Type B pancreatic cell (in vitro differentiated cells): ENCODE data around the gene ATP8A2. TPM values are rescaled to one million over a fixed set of nuclear protein-coding genes. Genes with fewer than 3 reads are reported as not detected.

Experiments
- DNase-seq: peaks from one replicate; pipeline ENCODE4 v3.0.0; 2021; ENCODE audit warnings: mixed read lengths; ENCODE audit not compliant: unreplicated experiment; ENCODE audit errors: extremely low spot score
- H3K27ac Mint-ChIP-seq: 2 replicates; pipeline ENCODE4 v1.8.0; 2021; ENCODE audit warnings: mild to moderate bottlenecking, mixed read lengths
- H3K27me3 Mint-ChIP-seq: 2 replicates; pipeline ENCODE4 v1.8.0; 2021; ENCODE audit warnings: mixed read lengths
- H3K36me3 Mint-ChIP-seq: 2 replicates; pipeline ENCODE4 v1.8.0; 2021; ENCODE audit warnings: mixed read lengths
- H3K4me1 Mint-ChIP-seq: one replicate; pipeline ENCODE4 v1.8.0; 2021; ENCODE audit warnings: mixed read lengths; ENCODE audit not compliant: unreplicated experiment
- H3K4me3 Mint-ChIP-seq: 2 replicates; pipeline ENCODE4 v1.8.0; 2021; ENCODE audit warnings: mild to moderate bottlenecking, mixed read lengths
- H3K9me3 Mint-ChIP-seq: 2 replicates; pipeline ENCODE4 v1.8.0; 2021; ENCODE audit warnings: mixed read lengths
- CTCF ChIP-seq: fragments of 200-600 bp; sonication (generic); conservative IDR thresholded peaks from 2 replicates; pipeline ENCODE4 v1.5.0; 2021; ENCODE audit warnings: antibody characterized with exemption, mild to moderate bottlenecking
- total RNA-seq: library from RNA; stranded (reverse); gene quantifications from 2 replicates; pipeline ENCODE4 v1.2.1, GENCODE V29; 2021; ENCODE audit warnings: low replicate concordance

The ATP8A2 gene
- total RNA-seq, 1 donor from 2014 or later = 13.8 TPM

- DNase-seq = no peak
- Mint-ChIP-seq H3K4me3 (no peak overlapping the region), H3K4me1 (peaks cover 20% of the 10 kb centered on the region), H3K9me3 (no peaks in the 10 kb centered on the region), H3K27ac (no peak overlapping the region), H3K36me3 (no peaks in the 10 kb centered on the region), H3K27me3 (no peaks in the 10 kb centered on the region)
- no peak for TF ChIP-seq CTCF
Observed at GRCh38 chr13:25869941-25870340, 498.2 kb downstream of the ATP8A2 start.

- no peak for TF ChIP-seq CTCF
- Mint-ChIP-seq H3K27me3 (no peaks in the 10 kb centered on the region), H3K4me1 (peaks cover 23% of the 10 kb centered on the region), H3K4me3 (no peak overlapping the region), H3K27ac (no peak overlapping the region), H3K9me3 (no peaks in the 10 kb centered on the region), H3K36me3 (no peaks in the 10 kb centered on the region)
- no peak for DNase-seq
Observed at GRCh38 chr13:25871389-25872125, 499.8 kb downstream of the ATP8A2 start.

- DNase-seq = no peak
- Mint-ChIP-seq H3K36me3 (no peaks in the 10 kb centered on the region), H3K27me3 (no peaks in the 10 kb centered on the region), H3K9me3 (no peaks in the 10 kb centered on the region), H3K4me1 (peaks cover 23% of the 10 kb centered on the region), H3K4me3 (no peak overlapping the region), H3K27ac (no peak overlapping the region)
- TF ChIP-seq CTCF = no peak
Observed at GRCh38 chr13:25872481-25873241, 500.9 kb downstream of the ATP8A2 start.

GRCh38 chr13:25873242-25873612 lies 501.5 kb downstream of the ATP8A2 start:
- Mint-ChIP-seq H3K4me1 (peaks cover 23% of the 10 kb centered on the region), H3K27me3 (no peaks in the 10 kb centered on the region), H3K36me3 (no peaks in the 10 kb centered on the region), H3K9me3 (no peaks in the 10 kb centered on the region), H3K27ac (no peak overlapping the region), H3K4me3 (no peak overlapping the region)
- DNase-seq = no peak
- TF ChIP-seq CTCF = no peak

GRCh38 chr13:25874064-25874737 lies 502.4 kb downstream of the ATP8A2 start:
- no peaks in the 10 kb centered on the region for H3K9me3 Mint-ChIP-seq
- H3K36me3 Mint-ChIP-seq = no peaks in the 10 kb centered on the region
- DNase-seq = no peak
- no peak overlapping the region for H3K27ac Mint-ChIP-seq
- peaks cover 23% of the 10 kb centered on the region for H3K4me1 Mint-ChIP-seq
- no peak for TF ChIP-seq CTCF
- no peak overlapping the region for H3K4me3 Mint-ChIP-seq
- H3K27me3 Mint-ChIP-seq = no peaks in the 10 kb centered on the region
